HCT116 (cell line): ENCODE measurements around the gene P3H3.

Experiments
- CEBPB ChIP-seq: IDR thresholded peaks from 2 replicates; pipeline ENCODE4 v1.6.1; 2012; ENCODE audit warnings: low read depth
- CTCF ChIP-seq, 3 experiments: fragments of 200-600 bp in 1 of 3; sonication (generic) in 1 of 3; IDR thresholded peaks in 2 of 3; conservative IDR thresholded peaks in 1 of 3; 2 replicates each; pipeline ENCODE4 v1.5.1; 2012 to 2017; ENCODE audit warnings: low read depth in 2 of 3, low read length in 2 of 3, antibody characterized with exemption in 1 of 3, borderline replicate concordance in 1 of 3, control low read depth in 1 of 3, mild to moderate bottlenecking in 1 of 3, mixed read lengths in 1 of 3, mixed run types in 1 of 3, moderate library complexity in 1 of 3; ENCODE audit not compliant: insufficient read depth in 1 of 3
- EGR1 ChIP-seq: IDR thresholded peaks from 2 replicates; pipeline ENCODE4 v1.6.1; 2012; ENCODE audit warnings: low read depth
- EZH2 ChIP-seq: fragments of 200-600 bp; sonication (generic); IDR thresholded peaks from 2 replicates; pipeline ENCODE4 v1.6.1; 2017; ENCODE audit warnings: antibody characterized with exemption, mixed run types
- MAX ChIP-seq: IDR thresholded peaks from 2 replicates; pipeline ENCODE4 v1.6.1; 2012
- POLR2A ChIP-seq: IDR thresholded peaks from 2 replicates; pipeline ENCODE4 v1.7.0; 2011; ENCODE audit warnings: borderline replicate concordance; ENCODE audit not compliant: insufficient read depth, insufficient read length; ENCODE audit errors: extremely low read depth
- POLR2AphosphoS5 ChIP-seq: IDR thresholded peaks from 2 replicates; pipeline ENCODE4 v1.6.1; 2011; ENCODE audit warnings: mild to moderate bottlenecking, low read depth, low read length, moderate library complexity
- REST ChIP-seq: IDR thresholded peaks from 2 replicates; pipeline ENCODE4 v1.6.1; 2012; ENCODE audit warnings: low read depth
- YY1 ChIP-seq: IDR thresholded peaks from 2 replicates; pipeline ENCODE4 v1.6.1; 2011; ENCODE audit warnings: low read length, low read depth, moderate library complexity, mild to moderate bottlenecking; ENCODE audit not compliant: insufficient replicate concordance; ENCODE audit errors: extremely low read depth
- ZFX ChIP-seq: fragments of 450-650 bp; IDR thresholded peaks from 2 replicates; pipeline ENCODE4 v1.6.1; 2017

- TF ChIP-seq CTCF (IDR thresholded peaks at IDR 0.05 in 2 of 3, conservative IDR thresholded peaks at IDR 0.05 in 1 of 3; ENCODE audit: borderline replicate concordance in 1 of 3, insufficient read depth in 1 of 3, low read depth in 2 of 3, low read length in 2 of 3): no peak
- no peak for TF ChIP-seq REST
- TF ChIP-seq MAX: no peak
- no peak for TF ChIP-seq POLR2A
- no peak for TF ChIP-seq EZH2
- no peak for TF ChIP-seq YY1
- no peak for TF ChIP-seq POLR2AphosphoS5
- TF ChIP-seq EGR1: no peak
- peak; percentile 9; the same call in 1 of the 2 replicates for TF ChIP-seq ZFX
- no peak for TF ChIP-seq CEBPB
Measured at GRCh38 chr12:6883683-6884082, 55.5 kb downstream of the P3H3 start.
